Uterus (tissue), 2 donors: Measurements from ENCODE around the gene GTSE1.
"Not testable (repeated sequence)": the region's sequence is repeated elsewhere in the genome, so short reads cannot be mapped to it uniquely, and the experiment has no call there.

Experiments
- CTCF ChIP-seq, 4 experiments: fragments of 200-600 bp in 2 of 4; fragments of 450-650 bp in 2 of 4; sonication (generic) in 2 of 4; IDR thresholded peaks; one replicate each; pipeline ENCODE4 v1.5.1; 2016 to 2019; ENCODE audit warnings: antibody characterized with exemption in 4 of 4, mild to moderate bottlenecking in 2 of 4, moderate library complexity in 1 of 4
- POLR2A ChIP-seq, 2 donors: fragments of 450-650 bp; IDR thresholded peaks; one replicate each; pipeline ENCODE4 v1.6.1; 2016; ENCODE audit warnings: antibody characterized with exemption in 2 of 2, mild to moderate bottlenecking in 1 of 2, moderate library complexity in 1 of 2

GRCh38 chr22:46264520-46264919, 32.1 kb upstream of the GTSE1 start:
- TF ChIP-seq CTCF, POLR2A (IDR thresholded peaks at IDR 0.05): not testable (repeated sequence)
